Thoracic aorta (tissue), 2 donors: ENCODE results near the gene CDK6. TPM values are rescaled to one million over a fixed set of nuclear protein-coding genes. Genes with fewer than 3 reads are reported as not detected.

Experiments used
- ATAC-seq: fragments of 150-250 bp; one replicate; pipeline ENCODE4 v1.8.0; 2017; ENCODE audit warnings: low read depth; ENCODE audit not compliant: insufficient number of reproducible peaks, low FRiP score
- DNase-seq: peaks from one replicate; pipeline ENCODE4 v3.0.0-alpha.2; 2020; ENCODE audit warnings: low spot score
- H3K27ac ChIP-seq, 2 donors: fragments of 200-600 bp; sonication (generic); 1 replicate in 1 of 2; 2 replicates in 1 of 2; pipeline ENCODE4 v1.5.1; 2016; ENCODE audit warnings: mild to moderate bottlenecking in 2 of 2, moderate library complexity in 2 of 2
- H3K27me3 ChIP-seq: fragments of 200-600 bp; sonication (generic); replicated peaks from 2 replicates; pipeline ENCODE4 v1.6.0; 2016; ENCODE audit warnings: mild to moderate bottlenecking; ENCODE audit not compliant: insufficient read depth
- H3K36me3 ChIP-seq: fragments of 200-600 bp; sonication (generic); one replicate; pipeline ENCODE4 v1.5.1; 2016
- H3K4me1 ChIP-seq, 2 donors: fragments of 200-600 bp; sonication (generic); 1 replicate in 1 of 2; 2 replicates in 1 of 2; pipeline versions ENCODE4 v1.5.1 to v1.6.0; 2016; ENCODE audit warnings: low read depth in 2 of 2, mild to moderate bottlenecking in 1 of 2; ENCODE audit not compliant: control insufficient read depth in 1 of 2
- H3K4me3 ChIP-seq: fragments of 200-600 bp; sonication (generic); 2 replicates; pipeline ENCODE4 v1.5.1; 2016; ENCODE audit warnings: mild to moderate bottlenecking
- H3K9me3 ChIP-seq: fragments of 200-600 bp; sonication (generic); 2 replicates; pipeline ENCODE4 v1.5.1; 2016
- total RNA-seq, 2 donors: library from RNA; depleted of rRNA; stranded (reverse); fragments of >200 nt; gene quantifications; one replicate each; pipeline versions ENCODE4 v1.1.0 to v1.2.3, GENCODE V29; 2016
- TF ChIP-seq, protein P1 (sequence below): fragments of 200-600 bp; sonication (generic); IDR thresholded peaks from one replicate; pipeline ENCODE4 v1.5.1; 2019; ENCODE audit warnings: antibody characterized with exemption

Gene CDK6
- total RNA-seq, 2 donors from 2014 or later: 25.5 to 31.8 TPM

DNA sequence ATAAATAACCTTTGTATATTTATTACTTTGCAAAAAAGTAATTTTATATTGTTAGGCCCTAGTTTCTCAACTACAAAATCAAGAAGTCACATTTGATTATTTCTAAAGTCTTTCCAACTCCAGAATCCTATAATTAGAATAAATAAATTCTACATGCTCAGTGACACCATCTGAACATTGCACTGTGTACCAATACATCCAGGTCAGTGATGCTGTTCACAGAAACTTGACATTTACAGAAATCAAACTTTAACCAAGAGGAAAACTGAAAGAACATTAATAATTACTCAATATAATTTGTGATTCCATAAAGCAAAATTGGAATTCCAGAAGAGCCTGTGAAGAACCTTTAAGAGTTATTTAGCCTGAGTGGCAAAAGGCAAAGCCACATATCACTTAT, 142.2 kb downstream of the CDK6 start:
- peaks cover 17 to 37% of the 10 kb centered on the region in 2 donors for H3K4me1 ChIP-seq

DNA sequence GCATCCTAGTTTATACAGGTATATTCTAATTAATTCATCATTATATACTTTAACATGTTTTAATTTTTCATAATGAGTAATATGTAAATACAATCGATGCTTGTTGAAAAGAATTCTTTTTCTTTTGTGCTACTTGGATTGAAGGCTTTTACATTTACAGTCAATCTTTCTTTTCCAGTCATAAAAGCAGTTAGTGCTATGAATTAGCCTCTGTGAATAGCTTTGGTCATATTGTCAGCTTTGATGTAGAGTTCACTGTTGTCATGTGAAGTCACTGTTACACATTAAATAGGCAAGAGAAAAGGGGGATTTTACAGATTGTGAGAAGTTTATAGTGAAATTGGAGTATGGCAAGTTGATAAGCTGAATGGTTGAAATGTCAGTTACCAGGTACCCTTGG, 142.9 kb downstream of the CDK6 start:
- TF ChIP-seq, protein P1, sequence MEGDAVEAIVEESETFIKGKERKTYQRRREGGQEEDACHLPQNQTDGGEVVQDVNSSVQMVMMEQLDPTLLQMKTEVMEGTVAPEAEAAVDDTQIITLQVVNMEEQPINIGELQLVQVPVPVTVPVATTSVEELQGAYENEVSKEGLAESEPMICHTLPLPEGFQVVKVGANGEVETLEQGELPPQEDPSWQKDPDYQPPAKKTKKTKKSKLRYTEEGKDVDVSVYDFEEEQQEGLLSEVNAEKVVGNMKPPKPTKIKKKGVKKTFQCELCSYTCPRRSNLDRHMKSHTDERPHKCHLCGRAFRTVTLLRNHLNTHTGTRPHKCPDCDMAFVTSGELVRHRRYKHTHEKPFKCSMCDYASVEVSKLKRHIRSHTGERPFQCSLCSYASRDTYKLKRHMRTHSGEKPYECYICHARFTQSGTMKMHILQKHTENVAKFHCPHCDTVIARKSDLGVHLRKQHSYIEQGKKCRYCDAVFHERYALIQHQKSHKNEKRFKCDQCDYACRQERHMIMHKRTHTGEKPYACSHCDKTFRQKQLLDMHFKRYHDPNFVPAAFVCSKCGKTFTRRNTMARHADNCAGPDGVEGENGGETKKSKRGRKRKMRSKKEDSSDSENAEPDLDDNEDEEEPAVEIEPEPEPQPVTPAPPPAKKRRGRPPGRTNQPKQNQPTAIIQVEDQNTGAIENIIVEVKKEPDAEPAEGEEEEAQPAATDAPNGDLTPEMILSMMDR: no peak
- Histone ChIP-seq H3K9me3 (no peaks in the 10 kb centered on the region), H3K4me1 (peaks cover 13 to 30% of the 10 kb centered on the region in 2 donors), H3K4me3 (no peak overlapping the region), H3K27ac (no peak overlapping the region), H3K36me3 (no peaks in the 10 kb centered on the region), H3K27me3 (no peaks in the 10 kb centered on the region)
- DNase-seq (no peak), ATAC-seq (no peak)

More for the DNA sequence above, 142.2 kb downstream of the CDK6 start:
- Histone ChIP-seq H3K4me3 (no peak overlapping the region), H3K36me3 (no peaks in the 10 kb centered on the region), H3K9me3 (no peaks in the 10 kb centered on the region), H3K27me3 (no peaks in the 10 kb centered on the region), H3K27ac (no peak overlapping the region)
- DNase-seq (no peak), ATAC-seq (no peak)
- TF ChIP-seq, protein P1: no peak

DNA sequence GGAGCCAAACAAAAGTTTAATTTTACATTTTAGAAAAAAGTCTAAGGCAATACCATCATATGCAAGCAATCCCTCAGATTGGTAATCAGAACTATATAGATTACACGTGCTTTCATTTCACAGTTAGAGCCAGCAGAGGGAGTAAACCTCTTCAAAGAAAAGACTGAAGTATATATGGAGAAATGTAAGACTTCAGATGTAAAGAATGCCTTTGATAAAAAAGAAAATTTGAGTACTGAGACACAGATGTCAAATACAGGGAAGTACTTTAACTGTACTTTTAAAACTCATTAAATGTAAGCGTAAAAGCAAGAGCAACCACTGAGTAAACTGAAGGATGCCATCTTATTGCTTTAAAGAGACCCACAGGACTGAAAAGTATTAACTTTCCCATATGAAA, 144.8 kb downstream of the CDK6 start:
- no peak for ATAC-seq
- no peak overlapping the region for H3K27ac ChIP-seq
- DNase-seq: no peak

DNA sequence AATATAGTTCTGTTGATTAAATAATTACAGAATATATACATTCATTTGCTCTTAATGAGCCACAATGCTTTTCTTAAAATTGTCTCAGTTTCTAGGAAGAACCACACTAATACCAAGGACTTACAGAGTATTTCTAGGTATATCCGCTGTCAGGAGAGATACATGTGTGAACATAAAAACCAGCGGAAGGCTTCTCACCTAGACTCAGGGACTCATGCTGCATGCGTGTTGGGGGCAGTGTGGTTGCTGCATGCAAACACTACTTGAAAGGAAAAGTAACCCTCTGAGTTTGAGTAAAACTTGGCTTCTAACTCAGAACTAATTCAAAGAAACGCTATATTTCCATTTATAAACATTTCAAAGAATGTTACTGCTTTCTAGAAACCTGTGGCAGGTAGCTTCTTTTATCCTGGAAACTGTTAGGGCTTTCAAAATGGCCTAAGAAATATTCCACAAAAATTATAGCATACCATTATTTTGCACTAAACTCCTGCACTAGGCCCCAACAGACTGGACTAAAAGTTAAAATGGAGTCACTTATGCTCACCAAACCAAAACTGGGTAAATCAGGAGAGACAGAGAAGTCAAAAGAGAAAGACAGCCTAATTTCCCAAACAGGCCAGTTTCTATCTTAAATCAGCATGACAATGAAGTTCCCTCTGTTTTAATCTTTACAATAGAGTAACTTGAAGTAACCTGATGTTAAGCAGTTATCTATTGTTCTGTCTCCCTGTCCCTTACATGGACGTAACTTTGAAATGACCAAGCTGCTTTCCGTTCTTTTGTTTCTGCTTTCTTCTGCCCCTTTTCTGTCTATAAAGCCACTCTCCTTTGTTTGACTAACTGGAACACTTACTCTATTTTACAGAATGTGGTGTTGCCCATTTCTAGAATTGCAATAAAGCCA, 151.0 kb downstream of the CDK6 start:
- H3K27me3 ChIP-seq: no peaks in the 10 kb centered on the region
- no peak overlapping the region for H3K27ac ChIP-seq
- peaks cover 17 to 34% of the 10 kb centered on the region in 2 donors for H3K4me1 ChIP-seq
- H3K9me3 ChIP-seq: no peaks in the 10 kb centered on the region
- DNase-seq (no peak), ATAC-seq (no peak)
- H3K4me3 ChIP-seq: no peak overlapping the region
- no peaks in the 10 kb centered on the region for H3K36me3 ChIP-seq
- TF ChIP-seq, protein P1: no peak

More for the DNA sequence above, 144.8 kb downstream of the CDK6 start:
- H3K4me3 ChIP-seq: no peak overlapping the region
- H3K36me3 ChIP-seq: no peaks in the 10 kb centered on the region
- TF ChIP-seq, protein P1: peak; percentile 45
- peaks cover 0 to 11% of the 10 kb centered on the region in 2 donors for H3K4me1 ChIP-seq
- H3K27me3 ChIP-seq: no peaks in the 10 kb centered on the region
- no peaks in the 10 kb centered on the region for H3K9me3 ChIP-seq

DNA sequence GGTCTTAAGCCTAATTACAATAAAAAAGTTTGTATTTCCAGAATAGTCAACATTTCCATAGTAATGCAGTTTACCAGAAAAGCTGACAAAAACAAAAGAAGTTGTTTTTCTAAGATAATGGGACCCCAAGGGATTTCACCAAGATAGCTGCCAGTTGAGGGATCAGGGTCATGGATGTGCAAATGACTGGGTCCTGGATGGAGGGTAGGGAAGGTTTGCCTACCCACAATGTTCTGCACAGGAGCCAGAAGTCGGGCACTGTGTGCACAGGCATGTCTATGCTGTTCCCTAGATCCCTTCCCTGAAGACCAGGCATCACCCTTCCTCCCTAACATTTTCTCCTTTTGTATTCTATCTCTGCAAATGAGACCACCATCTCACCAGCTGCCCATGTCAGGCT, 152.1 kb downstream of the CDK6 start:
- Histone ChIP-seq H3K4me3 (no peak overlapping the region), H3K36me3 (no peaks in the 10 kb centered on the region), H3K27me3 (no peaks in the 10 kb centered on the region), H3K9me3 (no peaks in the 10 kb centered on the region), H3K4me1 (peaks cover 17 to 34% of the 10 kb centered on the region in 2 donors), H3K27ac (no peak overlapping the region)
- TF ChIP-seq, protein P1: no peak
- no peak for ATAC-seq
- DNase-seq: no peak
